GM21360 (cell line): Measurements from ENCODE around the gene ARHGAP15.
A peak's percentile ranks its signal among the peaks of the same experiment; 100 is the strongest.

Source experiments
- ATAC-seq: cut with Tn5 transposase; IDR thresholded peaks from one replicate; pipeline ENCODE4 v1.9.1; 2021; ENCODE audit warnings: mild to moderate bottlenecking, moderate library complexity; ENCODE audit not compliant: unreplicated experiment

The ARHGAP15 gene

DNA sequence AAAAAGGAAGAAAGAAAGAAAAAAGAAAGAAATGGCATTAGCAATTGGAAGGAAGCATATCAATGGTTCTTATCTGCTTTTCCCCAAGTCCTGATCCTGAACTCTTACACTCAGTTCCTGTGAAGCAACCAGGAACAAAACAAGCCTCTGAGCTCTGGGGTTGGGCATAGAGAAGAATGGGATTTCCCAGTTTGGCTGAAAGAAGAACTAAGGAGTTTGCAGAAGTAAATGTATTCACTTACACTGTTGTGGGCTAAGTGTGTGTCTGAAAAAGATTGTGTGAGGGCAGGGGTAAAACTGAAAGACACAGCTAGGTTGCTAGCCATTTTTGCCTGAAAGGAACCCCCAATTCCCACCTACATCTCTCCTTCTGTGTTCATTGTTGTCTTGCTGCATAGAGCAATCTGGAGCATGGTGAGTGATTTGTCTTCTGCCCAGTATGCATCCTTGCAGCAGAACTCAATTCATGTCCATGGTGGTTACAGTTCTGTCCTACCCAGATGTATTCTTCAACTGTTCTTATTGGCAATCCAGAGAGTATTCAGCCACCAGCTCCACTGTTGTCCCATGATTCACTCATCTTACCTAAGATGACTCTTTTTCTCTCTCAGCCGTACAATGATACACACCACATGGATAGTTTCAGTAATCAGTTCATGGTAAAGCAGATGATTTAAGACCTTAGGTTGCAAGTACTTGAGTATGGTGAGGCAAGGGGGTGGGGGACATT, 348.7 kb downstream of the ARHGAP15 start:
- no peak for ATAC-seq

DNA sequence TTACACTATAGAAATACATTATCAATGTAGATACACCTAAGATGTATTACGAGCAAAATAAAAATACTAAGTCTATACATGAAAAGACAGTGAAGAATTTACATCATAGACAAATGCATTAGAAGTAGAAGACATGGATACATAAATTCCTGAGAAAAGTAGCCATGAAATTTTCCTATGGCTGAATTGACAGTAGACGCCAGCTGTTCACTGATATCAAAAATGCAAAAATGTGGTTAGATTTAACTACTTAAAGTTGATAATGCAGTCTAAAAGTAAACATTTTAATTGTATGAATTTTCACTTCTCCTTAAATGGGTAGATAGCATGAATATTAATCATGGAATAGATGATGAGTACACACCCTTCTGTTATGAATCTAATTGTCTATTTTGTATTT, 350.9 kb downstream of the ARHGAP15 start:
- ATAC-seq, result no peak

DNA sequence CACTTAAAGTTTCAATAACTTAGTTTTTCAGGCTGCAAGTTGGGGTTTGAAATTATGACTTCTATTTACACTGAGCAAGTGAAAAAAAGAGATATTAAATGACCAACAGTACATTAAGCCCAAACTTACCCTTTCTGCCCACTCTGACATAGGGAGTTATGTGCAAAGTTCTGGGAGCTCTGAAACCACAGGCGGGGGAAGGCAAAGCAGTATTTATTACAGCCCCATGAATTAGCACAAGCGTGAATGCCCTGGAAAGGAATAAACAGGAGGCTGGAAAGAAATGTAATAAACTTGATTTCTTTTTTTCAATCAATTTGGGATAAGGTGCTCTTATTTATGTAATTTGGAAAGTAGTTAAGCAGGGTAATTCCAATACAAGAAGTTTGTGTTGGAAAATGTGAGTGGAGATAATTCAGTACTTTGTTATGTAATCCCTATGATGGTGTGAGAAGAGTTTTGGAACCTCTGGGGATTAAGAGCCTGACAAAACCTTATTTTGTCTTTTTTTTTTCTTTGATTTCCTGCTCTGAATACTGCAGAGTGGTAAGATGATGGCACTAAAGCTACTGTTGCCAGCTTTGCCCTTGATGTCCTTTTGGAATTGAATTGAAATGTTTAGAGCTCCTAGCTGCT, 351.5 kb downstream of the ARHGAP15 start:
- ATAC-seq, result no peak

DNA sequence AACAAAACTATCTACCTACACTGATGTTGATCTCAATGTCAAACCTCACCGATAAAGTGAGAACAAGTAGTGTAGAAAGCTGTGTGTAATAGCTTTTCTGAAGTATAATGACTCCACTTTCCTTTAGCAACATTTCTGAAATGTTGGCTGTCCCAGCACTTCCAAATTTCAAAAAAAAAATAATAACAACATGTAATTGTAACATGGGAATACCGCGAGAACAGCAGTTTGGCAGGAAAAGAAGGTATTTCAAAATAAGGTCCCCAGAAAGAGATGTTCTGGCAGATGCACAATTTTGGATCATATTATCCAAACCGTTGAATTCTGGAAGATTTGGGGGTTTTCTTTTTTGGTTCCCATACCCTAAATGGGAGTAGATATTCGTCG, 352.0 kb downstream of the ARHGAP15 start:
- ATAC-seq, result no peak

DNA sequence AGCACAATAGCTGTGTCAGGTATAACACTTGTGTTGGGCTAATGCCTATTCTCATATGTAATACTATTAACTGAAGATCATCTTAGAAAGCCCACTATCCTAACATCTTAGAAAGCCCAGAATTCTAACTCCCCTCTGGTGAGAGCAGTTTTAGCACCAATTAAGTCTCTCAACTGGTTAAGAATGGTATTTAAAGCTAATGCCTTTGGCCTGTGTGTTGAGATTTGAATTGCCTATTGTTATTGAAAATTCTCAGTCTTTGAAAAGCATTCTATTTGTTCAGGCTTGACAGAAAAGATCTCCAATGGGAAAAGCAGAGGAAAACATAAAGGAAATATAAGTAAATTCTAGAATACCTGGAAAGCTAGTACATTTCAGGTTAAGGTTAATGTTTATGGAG, 352.5 kb downstream of the ARHGAP15 start:
- no peak for ATAC-seq

DNA sequence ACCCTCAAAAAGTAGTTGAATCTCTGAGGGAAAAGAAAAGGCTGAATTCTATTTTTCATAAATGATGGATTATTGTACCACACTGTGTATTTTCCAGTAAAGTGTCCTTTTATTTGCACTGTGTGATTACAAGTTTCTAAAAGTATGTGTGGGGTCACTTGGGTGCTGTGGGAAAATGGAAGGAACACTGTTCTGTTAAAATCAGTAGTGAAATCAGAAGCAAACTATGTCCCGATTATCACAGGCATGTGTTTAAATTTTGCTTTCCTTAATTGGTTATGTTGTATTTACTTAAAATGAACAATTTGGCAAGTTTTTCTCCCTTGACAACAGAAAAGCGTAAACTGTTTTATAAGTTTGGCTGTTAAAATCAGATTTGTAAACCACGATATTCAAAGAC, 353.1 kb downstream of the ARHGAP15 start:
- no peak for ATAC-seq

DNA sequence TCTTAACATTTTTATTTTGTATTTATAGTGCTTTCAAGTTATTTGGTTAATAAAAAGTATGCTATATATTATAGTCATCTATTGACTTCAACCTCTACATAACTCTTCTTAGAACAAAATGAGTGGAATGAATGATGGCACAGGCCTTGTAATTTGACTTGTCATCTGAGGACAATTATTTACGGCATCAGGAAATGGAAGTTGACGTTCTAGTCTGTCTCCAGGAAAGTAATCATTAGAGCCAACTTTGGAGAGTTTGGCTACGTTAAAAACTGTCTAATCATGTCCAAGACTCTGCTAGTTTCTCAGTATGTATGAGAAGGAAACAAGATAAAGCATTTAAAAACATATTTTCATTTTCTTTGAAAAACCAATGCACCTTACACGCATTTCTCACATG, 353.6 kb downstream of the ARHGAP15 start:
- no peak for ATAC-seq

DNA sequence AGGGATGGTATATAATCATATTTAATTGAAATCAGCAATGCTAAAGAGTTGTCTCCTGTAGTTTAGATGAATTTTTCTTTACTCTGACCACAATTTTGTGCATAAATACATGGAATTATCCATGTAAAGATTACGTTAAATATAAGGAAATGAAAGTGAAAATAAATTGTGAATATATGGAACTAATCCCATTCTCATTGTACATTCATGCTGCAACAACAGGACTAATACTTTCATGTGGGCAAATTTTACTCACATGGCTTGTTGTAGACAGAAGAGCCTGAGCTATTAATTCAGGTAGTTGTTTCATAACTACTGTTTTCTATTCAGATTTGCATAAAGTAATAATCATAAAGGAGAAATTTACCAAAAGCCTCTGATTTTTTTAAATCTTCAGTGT, 357.8 kb downstream of the ARHGAP15 start:
- ATAC-seq, result no peak

DNA sequence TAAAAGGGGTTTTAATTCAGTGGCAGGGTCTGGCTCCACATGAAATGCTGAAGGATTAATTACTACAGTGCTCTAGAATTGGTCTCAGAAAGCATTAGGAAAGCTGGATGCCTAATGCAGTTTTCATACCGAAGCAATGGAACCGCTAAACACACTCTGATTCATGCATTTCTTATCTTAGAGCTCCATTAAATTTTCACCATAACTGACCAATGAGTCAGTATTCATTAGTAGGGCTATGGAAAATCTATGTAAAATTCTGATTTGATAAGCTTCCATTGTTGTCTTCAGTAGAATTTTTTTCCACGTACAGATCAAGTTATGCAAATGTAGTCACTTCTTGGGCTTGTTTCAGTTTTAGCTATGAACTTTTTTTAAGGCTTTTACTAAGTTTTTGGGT, 359.9 kb downstream of the ARHGAP15 start:
- no peak for ATAC-seq

DNA sequence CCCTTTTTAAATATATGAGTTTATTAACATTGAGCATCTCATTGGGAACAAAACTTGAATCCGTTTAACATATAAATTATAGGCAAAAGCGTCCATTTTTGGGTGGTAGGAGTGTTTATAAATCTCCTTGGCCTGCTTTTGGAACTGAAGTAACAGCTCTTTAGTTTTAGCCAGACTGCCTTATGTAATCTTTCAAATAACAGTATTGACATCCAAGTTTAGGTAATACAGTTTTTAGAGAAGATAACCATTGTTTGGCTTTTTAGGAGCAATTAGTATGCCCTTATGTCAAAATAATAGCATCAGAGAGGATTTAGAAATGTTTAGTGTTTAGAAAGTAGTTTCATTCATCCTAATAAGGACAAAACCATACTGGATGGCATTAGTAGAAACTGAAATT, 361.9 kb downstream of the ARHGAP15 start:
- ATAC-seq, result no peak

DNA sequence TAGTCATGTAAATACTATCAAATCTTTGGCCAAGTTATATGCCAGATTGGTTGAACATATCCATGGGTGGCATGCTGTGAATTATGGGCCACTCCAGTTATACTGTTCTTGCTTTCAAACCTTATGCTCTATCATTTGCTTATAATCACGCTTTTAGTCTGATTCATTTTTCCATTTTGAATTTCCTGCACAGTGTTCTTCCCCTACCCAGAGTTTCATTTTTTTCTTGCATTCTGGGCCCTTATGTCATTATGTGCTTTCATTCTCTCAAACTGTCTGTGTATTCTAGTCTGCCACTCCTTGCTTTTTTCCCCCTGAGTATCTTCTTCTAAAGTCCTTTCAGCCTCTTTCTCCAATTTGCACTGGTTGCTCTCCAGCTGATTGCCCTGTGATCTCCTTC, 364.1 kb downstream of the ARHGAP15 start:
- no peak for ATAC-seq

DNA sequence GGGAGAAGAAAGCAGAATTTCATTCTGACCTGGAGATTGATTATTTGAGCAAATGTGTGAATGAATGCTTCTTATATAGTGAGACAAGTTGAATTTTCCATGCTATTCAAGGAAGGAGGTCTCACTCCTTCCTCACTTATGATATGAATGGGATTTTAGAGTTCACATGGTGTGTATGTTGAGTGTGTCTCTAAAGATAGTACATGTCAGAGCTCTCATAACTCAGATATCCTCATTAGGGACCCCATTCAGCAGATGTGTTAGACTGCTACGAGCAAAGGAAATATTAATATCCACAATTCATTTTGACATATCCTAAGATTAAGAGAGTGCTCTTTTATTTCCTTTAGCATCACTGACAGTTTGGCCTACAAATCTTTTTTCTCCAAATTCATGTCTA, 368.5 kb downstream of the ARHGAP15 start:
- ATAC-seq, result no peak

DNA sequence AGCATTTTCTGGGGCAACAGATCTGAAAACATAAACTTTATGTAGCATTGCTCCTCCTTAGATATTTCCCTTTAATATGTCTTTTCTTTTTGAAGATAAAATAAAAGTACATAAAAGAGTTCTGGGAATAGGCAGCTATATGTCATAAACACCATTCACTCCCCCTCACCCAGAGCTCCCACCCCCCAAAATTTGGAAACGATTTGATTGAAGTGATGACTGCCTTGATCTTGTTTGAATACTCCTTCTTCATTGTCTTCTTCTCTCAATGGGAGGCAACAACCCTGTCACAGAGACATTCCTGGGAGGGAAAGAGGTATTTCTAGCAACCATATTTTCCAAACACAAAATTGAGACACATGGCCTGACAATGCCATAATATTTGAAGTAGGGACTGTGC, 369.3 kb downstream of the ARHGAP15 start:
- no peak for ATAC-seq

DNA sequence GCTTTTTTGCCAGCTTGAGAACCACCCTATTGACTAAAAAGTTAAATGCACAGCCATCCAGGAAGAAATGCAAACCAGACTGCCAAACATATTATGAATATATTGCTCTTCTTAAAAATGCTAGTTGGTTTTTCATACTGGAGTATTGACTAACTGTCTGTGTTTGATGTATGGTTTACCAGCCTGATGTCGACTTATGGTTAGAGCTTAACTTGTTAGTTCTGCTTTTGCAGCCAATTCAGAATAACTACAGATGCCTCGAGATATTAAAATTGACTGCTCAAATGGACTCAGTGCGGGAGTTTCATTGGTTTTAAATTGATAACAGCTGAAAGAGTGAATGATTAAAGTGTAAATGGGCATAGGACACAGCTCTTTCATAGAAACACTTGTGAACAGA, 369.8 kb downstream of the ARHGAP15 start:
- ATAC-seq, result no peak

DNA sequence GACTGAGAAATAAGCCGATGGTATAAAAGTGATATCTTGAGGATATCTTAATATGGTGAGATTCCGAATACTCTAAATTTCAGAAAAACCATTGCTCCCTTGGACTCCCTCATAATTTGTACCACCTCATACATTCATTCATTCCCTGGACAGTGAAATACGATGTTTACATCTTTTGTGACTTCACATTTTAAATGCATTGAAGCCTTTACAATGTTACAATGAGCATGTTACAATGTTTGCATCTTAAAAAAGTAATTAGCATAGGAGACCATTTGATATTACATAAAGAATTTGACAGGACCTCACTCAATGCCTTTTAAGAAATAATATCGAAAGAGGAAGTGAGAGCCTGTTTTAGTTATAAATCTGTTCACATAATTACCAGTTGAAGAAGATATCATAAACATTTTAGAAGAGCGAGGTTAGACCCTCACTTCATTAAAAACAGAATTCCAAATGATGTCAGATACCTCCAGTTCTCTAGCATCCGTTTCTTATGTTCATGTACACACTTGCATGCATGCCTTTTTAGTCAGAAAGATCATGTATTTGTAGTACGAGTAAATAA, 372.0 kb downstream of the ARHGAP15 start:
- no peak for ATAC-seq

DNA sequence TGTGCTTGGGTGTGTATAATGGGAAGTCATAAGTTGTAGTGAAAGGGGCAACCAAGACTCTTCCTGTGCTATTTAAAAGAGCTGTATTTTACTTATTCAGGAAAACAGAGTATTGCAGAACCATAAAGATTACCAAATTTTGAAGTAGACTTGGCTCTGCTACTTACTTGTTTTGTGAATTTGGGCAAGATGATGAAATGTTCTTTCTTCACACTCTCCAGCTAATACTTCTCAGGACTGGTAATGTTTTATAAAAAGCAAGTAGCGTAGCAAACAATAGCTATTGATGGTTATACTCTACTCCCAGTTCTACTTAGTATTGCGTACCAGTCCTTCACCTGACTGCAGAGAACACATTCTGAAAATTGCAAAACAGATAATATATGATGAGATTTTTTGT, 374.1 kb downstream of the ARHGAP15 start:
- no peak for ATAC-seq

DNA sequence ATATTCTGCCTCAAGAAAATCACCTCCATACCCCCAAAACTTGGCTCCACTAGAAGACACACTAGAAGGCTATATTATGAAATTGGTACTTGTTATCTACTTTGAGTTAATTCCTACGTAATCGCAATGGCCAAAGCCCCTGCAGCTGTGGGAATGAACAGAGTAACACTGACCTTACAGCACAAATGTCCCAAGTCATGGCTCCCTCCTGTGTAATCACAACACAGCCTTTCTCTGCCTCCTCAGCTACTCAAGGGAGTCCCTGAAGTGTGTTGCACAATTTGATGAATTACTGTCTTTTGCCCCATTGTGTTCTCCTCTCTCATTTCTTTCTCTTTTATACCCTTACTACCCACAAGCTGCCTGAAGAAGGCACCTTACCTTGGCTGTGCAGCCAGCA, 375.2 kb downstream of the ARHGAP15 start:
- ATAC-seq, result no peak

DNA sequence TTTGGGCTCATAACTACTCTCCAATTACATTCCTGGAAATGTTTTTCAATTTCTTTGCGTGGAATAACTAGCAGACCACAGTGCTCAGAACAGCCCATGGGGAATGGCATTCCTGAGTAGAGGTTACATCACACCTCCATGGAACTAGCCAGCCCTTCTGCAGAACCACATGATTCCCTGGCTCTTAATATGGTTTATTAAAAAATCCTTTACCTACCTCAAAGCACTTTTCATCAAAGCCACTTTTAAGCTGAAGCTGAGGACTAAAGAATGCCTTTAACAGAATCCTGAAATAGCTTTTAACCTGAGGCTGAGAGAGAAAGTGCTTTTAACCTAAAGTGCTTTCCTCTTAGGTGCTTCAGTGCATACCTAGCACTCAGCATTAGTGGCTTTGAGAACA, 376.3 kb downstream of the ARHGAP15 start:
- ATAC-seq, result no peak

DNA sequence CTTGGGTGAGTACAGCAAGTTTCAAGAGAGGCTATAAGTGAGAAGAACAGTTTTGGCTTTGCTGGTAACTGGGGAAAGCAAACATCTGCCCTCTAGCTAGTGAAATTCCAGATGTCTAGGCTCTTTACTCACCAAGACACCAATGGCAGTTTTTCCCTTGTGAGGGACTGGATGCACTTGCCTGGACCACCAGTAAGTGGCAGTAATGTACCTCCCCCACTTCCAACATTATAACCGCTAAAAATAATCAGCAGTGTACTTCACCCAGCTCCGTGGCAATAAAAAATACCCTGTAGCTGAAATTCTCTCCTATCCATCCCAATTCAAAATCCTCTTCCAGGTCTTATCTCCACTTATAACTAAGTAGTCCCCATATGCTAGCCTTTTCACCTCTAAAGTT, 383.9 kb downstream of the ARHGAP15 start:
- peak; percentile 90 for ATAC-seq

DNA sequence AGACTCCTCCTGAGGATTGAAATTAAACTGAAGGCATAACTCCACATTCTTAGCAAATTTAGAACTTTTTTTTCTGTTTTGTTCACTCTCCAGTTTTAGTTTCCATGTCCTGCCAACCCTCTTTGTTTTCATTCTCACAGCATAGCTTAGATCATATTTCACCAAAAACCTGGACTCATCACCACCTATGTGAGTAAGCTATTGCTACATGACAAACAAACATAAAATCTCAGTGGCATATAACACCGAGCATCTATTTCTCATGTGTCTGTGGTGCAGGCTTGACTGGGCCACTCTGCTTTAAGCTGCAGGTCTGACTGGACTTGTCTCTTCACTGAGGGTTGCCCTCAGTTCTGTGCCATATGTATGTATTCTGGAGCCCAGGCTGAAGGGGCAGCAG, 385.2 kb downstream of the ARHGAP15 start:
- ATAC-seq, result no peak

DNA sequence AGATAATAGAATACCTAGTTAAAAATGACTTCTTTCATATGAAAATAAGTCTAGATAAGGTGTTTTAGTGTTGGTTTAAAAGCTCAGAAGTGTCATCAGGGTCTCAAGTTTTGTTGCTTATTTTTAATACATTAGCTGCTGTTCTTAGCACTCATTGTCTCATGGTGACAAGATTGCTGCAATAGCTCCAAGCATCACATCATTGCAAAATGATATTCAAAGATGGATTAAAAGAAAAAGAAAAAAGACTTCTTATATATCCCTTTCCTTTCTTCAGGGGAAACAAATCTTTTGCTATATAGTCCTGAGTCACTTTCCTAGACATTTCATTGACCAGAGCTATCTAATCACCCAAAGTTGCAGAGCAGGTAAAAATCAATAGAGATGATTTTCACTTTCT, 386.1 kb downstream of the ARHGAP15 start:
- ATAC-seq, result no peak

DNA sequence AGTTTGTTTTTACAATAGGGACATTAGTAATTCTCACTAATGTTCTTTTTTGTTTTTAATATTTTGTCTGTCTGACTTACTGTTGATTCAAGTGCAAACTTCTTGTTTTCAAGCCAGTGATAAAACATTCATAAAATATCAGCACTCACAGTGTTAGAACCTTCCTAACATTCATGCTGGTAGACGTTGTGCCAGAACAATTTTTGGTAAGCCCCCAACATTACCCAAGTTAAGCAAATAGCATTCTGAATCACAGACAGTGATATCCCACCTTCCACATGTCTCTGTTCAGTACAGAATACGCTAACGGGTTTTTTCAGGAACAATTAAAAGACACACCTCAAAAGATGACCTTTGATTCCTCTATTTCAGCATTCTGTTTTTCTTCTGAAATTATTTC, 390.3 kb downstream of the ARHGAP15 start:
- no peak for ATAC-seq

DNA sequence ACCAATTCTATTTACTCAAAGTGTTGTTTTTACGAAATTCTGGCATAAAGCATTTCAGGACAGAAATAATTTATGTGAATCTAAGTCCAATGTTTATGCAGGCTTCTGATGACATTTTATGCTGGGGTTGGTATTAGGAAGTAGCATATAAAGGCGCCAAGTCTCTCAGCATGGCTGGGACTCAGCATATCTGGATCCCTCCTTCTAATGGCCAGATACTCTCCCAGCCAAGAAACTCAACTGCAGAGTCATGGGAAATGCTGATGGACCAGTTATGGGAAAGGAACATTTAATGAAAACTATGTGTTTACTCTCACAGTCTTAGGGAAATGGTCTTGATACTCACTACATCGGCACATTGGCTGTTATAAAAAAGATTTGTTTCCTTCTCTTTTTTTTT, 392.2 kb downstream of the ARHGAP15 start:
- no peak for ATAC-seq
